ENCODE measurements around the gene EPAS1. TPM values are rescaled to one million over a fixed set of nuclear protein-coding genes. Genes with fewer than 3 reads are reported as not detected.

EPAS1 gene
- total and polyA plus RNA-seq, 2 experiments from 2014 or later = 1.4 to 4.8 TPM

GRCh38 chr2:46373238-46373637 lies 76.0 kb downstream of the EPAS1 start:
- TF ChIP-seq CTCF (IDR thresholded peaks at IDR 0.05; ENCODE audit: low read depth, low read length) = no peak
- H3K9me3 ChIP-seq (ENCODE audit: low read depth) = no peaks in the 10 kb centered on the region
- H3K27ac ChIP-seq = no peak overlapping the region
- peaks cover 35% of the 10 kb centered on the region for H3K27me3 ChIP-seq
- H3K4me1 ChIP-seq (ENCODE audit: low read depth) = no peaks in the 10 kb centered on the region
- H3K4me3 ChIP-seq = no peak overlapping the region
- no peak for DNase-seq (ENCODE audit: low read depth in 1 of 2, low spot score in 1 of 2)
- no peaks in the 10 kb centered on the region for H3K36me3 ChIP-seq

- Histone ChIP-seq H3K4me3 (no peak overlapping the region), H3K4me1 (ENCODE audit: low read depth) (peaks cover 3% of the 10 kb centered on the region), H3K9me3 (ENCODE audit: low read depth) (no peaks in the 10 kb centered on the region), H3K36me3 (no peaks in the 10 kb centered on the region), H3K27ac (no peak overlapping the region), H3K27me3 (peaks cover 20% of the 10 kb centered on the region)
- no peak for DNase-seq (ENCODE audit: low read depth in 1 of 2, low spot score in 1 of 2)
- no peak for TF ChIP-seq CTCF (IDR thresholded peaks at IDR 0.05; ENCODE audit: low read depth, low read length)
These were observed 78.4 kb downstream of the EPAS1 start for GRCh38 chr2:46375566-46376125.

- H3K27ac ChIP-seq = no peak overlapping the region
- H3K27me3 ChIP-seq = peaks cover 29% of the 10 kb centered on the region
- H3K4me1 ChIP-seq (ENCODE audit: low read depth) = peaks cover 3% of the 10 kb centered on the region
- H3K4me3 ChIP-seq = no peak overlapping the region
- DNase-seq (ENCODE audit: low read depth in 1 of 2, low spot score in 1 of 2) = no peak
- no peaks in the 10 kb centered on the region for H3K36me3 ChIP-seq
- no peaks in the 10 kb centered on the region for H3K9me3 ChIP-seq (ENCODE audit: low read depth)
- no peak for TF ChIP-seq CTCF (IDR thresholded peaks at IDR 0.05; ENCODE audit: low read depth, low read length)
These were observed 79.4 kb downstream of the EPAS1 start for GRCh38 chr2:46376586-46376985.

GRCh38 chr2:46377101-46377581 lies 79.9 kb downstream of the EPAS1 start:
- Histone ChIP-seq H3K27me3 (peaks cover 34% of the 10 kb centered on the region), H3K36me3 (no peaks in the 10 kb centered on the region), H3K4me1 (ENCODE audit: low read depth) (peaks cover 3% of the 10 kb centered on the region), H3K4me3 (no peak overlapping the region), H3K9me3 (ENCODE audit: low read depth) (no peaks in the 10 kb centered on the region), H3K27ac (no peak overlapping the region)
- DNase-seq (ENCODE audit: low read depth in 1 of 2, low spot score in 1 of 2) = peak in 1 of 2 donors; percentile 20
- TF ChIP-seq CTCF (IDR thresholded peaks at IDR 0.05; ENCODE audit: low read depth, low read length) = no peak

GRCh38 chr2:46377666-46378560 lies 80.7 kb downstream of the EPAS1 start:
- H3K27me3 ChIP-seq = peaks cover 37% of the 10 kb centered on the region
- no peak overlapping the region for H3K4me3 ChIP-seq
- no peak for DNase-seq (ENCODE audit: low read depth in 1 of 2, low spot score in 1 of 2)
- no peaks in the 10 kb centered on the region for H3K36me3 ChIP-seq
- H3K4me1 ChIP-seq (ENCODE audit: low read depth) = peaks cover 3% of the 10 kb centered on the region
- no peaks in the 10 kb centered on the region for H3K9me3 ChIP-seq (ENCODE audit: low read depth)
- TF ChIP-seq CTCF (IDR thresholded peaks at IDR 0.05; ENCODE audit: low read depth, low read length) = no peak
- no peak overlapping the region for H3K27ac ChIP-seq

All from cardiac muscle cell (in vitro differentiated cells and primary cell).